SK-N-SH (cell line): ENCODE results near the gene TBC1D8. TPM values are rescaled to one million over a fixed set of nuclear protein-coding genes. Genes with fewer than 3 reads are reported as not detected.
"Not testable (repeated sequence)": the region's sequence is repeated elsewhere in the genome, so short reads cannot be mapped to it uniquely, and the experiment has no call there.

ENCODE experiments used
- CTCF ChIA-PET: fragments of 300-600, 350-600 bp; formaldehyde crosslinking; extraction: SDS; loops from one replicate; lab custom pipeline; 2021; lab: Yijun Ruan, JAX
- POLR2A ChIA-PET: fragments of 350-600 bp; sonication (Branson Sonifier 250); formaldehyde crosslinking; extraction: SDS; loops from one replicate; lab custom pipeline; 2020; ENCODE audit warnings: antibody characterized with exemption, inconsistent platforms; lab: Yijun Ruan, JAX
- DNase-seq: peaks from one replicate; pipeline ENCODE4 v3.0.0; 2012
- H2AFZ ChIP-seq: fragments of 200-600 bp; sonication (generic); 2 replicates; pipeline ENCODE4 v1.8.1; 2016; ENCODE audit warnings: antibody characterized with exemption, mild to moderate bottlenecking, low read depth
- H3F3A ChIP-seq: fragments of 200-600 bp; sonication (generic); replicated peaks from 2 replicates; pipeline ENCODE3; 2016; ENCODE audit warnings: antibody characterized with exemption, mild to moderate bottlenecking; ENCODE audit not compliant: insufficient read depth
- H3K27ac ChIP-seq, 2 experiments: fragments of 200-500 bp in 1 of 2; fragments of 200-600 bp in 1 of 2; sonication (Bioruptor generic) in 1 of 2; sonication (generic), shearing (Covaris generic) in 1 of 2; 2 replicates each; pipeline versions ENCODE4 v1.5.1 to v1.6.1; 2014 to 2016; ENCODE audit warnings: low read depth in 2 of 2, inconsistent platforms in 1 of 2, low read length in 1 of 2, mild to moderate bottlenecking in 1 of 2, mixed read lengths in 1 of 2
- H3K27me3 ChIP-seq: fragments of 200-600 bp; sonication (generic), shearing (Covaris generic); 2 replicates; pipeline ENCODE4 v1.6.1; 2016; ENCODE audit warnings: mixed run types; ENCODE audit not compliant: insufficient read depth
- H3K36me3 ChIP-seq, 2 experiments: fragments of 200-500 bp in 1 of 2; fragments of 200-600 bp in 1 of 2; sonication (Bioruptor generic) in 1 of 2; sonication (generic) in 1 of 2; replicated peaks in 1 of 2; 2 replicates each; pipeline versions ENCODE3 to v1.5.1; 2014 to 2016; ENCODE audit warnings: low read length in 1 of 2, mild to moderate bottlenecking in 1 of 2; ENCODE audit not compliant: insufficient read depth in 2 of 2, control insufficient read depth in 1 of 2
- H3K4me1 ChIP-seq, 2 experiments: fragments of 200-500 bp in 1 of 2; fragments of 200-600 bp in 1 of 2; sonication (Bioruptor generic) in 1 of 2; sonication (generic), shearing (Covaris generic) in 1 of 2; 2 replicates each; pipeline versions ENCODE4 v1.5.1 to v1.6.1; 2014 to 2016; ENCODE audit warnings: low read depth in 1 of 2, low read length in 1 of 2, mixed run types in 1 of 2; ENCODE audit not compliant: insufficient read depth in 2 of 2, control insufficient read depth in 1 of 2
- H3K4me2 ChIP-seq: fragments of 200-600 bp; sonication (generic), shearing (Covaris generic); 2 replicates; pipeline ENCODE4 v1.6.1; 2017; ENCODE audit warnings: mixed run types
- H3K4me3 ChIP-seq, 2 experiments: fragments of 200-500 bp in 1 of 2; fragments of 200-600 bp in 1 of 2; sonication (Bioruptor generic) in 1 of 2; sonication (generic), shearing (Covaris generic) in 1 of 2; 2 replicates each; pipeline versions ENCODE4 v1.5.1 to v1.8.1; 2014 to 2016; ENCODE audit warnings: low read depth in 2 of 2, inconsistent platforms in 1 of 2, low read length in 1 of 2, mild to moderate bottlenecking in 1 of 2, mixed read lengths in 1 of 2, moderate library complexity in 1 of 2
- H3K79me2 ChIP-seq: fragments of 200-600 bp; sonication (generic); 2 replicates; pipeline ENCODE4 v1.8.1; 2017; ENCODE audit warnings: mild to moderate bottlenecking; ENCODE audit not compliant: insufficient read depth
- H3K9ac ChIP-seq: fragments of 200-600 bp; sonication (generic); 2 replicates; pipeline ENCODE4 v1.6.1; 2017; ENCODE audit warnings: mixed run types
- H3K9me2 ChIP-seq: fragments of 200-600 bp; sonication (generic); 2 replicates; pipeline ENCODE4 v1.6.1; 2017; ENCODE audit warnings: mixed run types
- H3K9me3 ChIP-seq: fragments of 200-600 bp; sonication (generic); 2 replicates; pipeline ENCODE4 v1.6.1; 2017; ENCODE audit warnings: mixed run types, mild to moderate bottlenecking, moderate library complexity
- H4K20me1 ChIP-seq: fragments of 200-600 bp; sonication (generic); 2 replicates; pipeline ENCODE4 v1.6.1; 2017; ENCODE audit warnings: mild to moderate bottlenecking, mixed run types; ENCODE audit not compliant: insufficient read depth
- ELF1 ChIP-seq: IDR thresholded peaks from 2 replicates; pipeline ENCODE4 v1.4.0; 2012
- EP300 ChIP-seq, 2 experiments: IDR thresholded peaks; 2 replicates each; pipeline versions ENCODE4 v1.4.0 to v1.6.1; 2012; ENCODE audit warnings: borderline replicate concordance in 1 of 2, low read depth in 1 of 2, low read length in 1 of 2
- EZH2phosphoT487 ChIP-seq: fragments of 200-600 bp; sonication (generic); IDR thresholded peaks from 2 replicates; pipeline ENCODE4 v1.6.1; 2017; ENCODE audit warnings: low read depth, mixed run types, mild to moderate bottlenecking, antibody characterized with exemption, moderate library complexity, borderline replicate concordance
- NRF1 ChIP-seq: IDR thresholded peaks from 2 replicates; pipeline ENCODE4 v1.6.1; 2012; ENCODE audit warnings: low read depth, mild to moderate bottlenecking, low read length
- POLR2AphosphoS5 ChIP-seq: IDR thresholded peaks from 2 replicates; pipeline ENCODE4 v1.6.1; 2012; ENCODE audit warnings: low read depth, low read length
- RAD21 ChIP-seq: IDR thresholded peaks from 2 replicates; pipeline ENCODE4 v1.6.1; 2012; ENCODE audit warnings: mild to moderate bottlenecking, low read length
- RFX5 ChIP-seq: IDR thresholded peaks from 2 replicates; pipeline ENCODE4 v1.6.1; 2012; ENCODE audit warnings: mild to moderate bottlenecking, improper control_type of control experiment, low read length
- RXRA ChIP-seq: IDR thresholded peaks from 2 replicates; pipeline ENCODE4 v1.4.0; 2012; ENCODE audit warnings: low read depth, mild to moderate bottlenecking, borderline replicate concordance
- SMC3 ChIP-seq: IDR thresholded peaks from 2 replicates; pipeline ENCODE4 v1.6.1; 2012; ENCODE audit warnings: low read depth, low read length, improper control_type of control experiment
- TCF12 ChIP-seq: IDR thresholded peaks from 2 replicates; pipeline ENCODE4 v1.4.0; 2012
- WGBS: methylation state at CpG from one replicate; pipeline ENCODE4 v1.1.6; 2017; ENCODE audit warnings: low lambda C conversion rate; 5-methylcytosine and 5-hydroxymethylcytosine counted together
- polyA plus RNA-seq, 3 experiments: library from polyadenylated mRNA; depleted of rRNA; stranded (reverse); fragments of >200 nt; gene quantifications; 2 replicates each; pipeline ENCODE4 v1.2.3, GENCODE V29; 2012
- TF ChIP-seq, protein P1 (sequence below): IDR thresholded peaks from 2 replicates; pipeline ENCODE4; 2012
- TF ChIP-seq, protein P2 (sequence below): IDR thresholded peaks from 2 replicates; pipeline ENCODE4 v1.4.0; 2012; ENCODE audit warnings: low read depth, borderline replicate concordance
- TF ChIP-seq, protein P3 (sequence below): IDR thresholded peaks from 2 replicates; pipeline ENCODE4 v1.6.1; 2012; ENCODE audit warnings: mild to moderate bottlenecking, low read depth, low read length, moderate library complexity
- TF ChIP-seq, protein P4 (sequence below): IDR thresholded peaks from 2 replicates; pipeline ENCODE4 v1.4.0; 2012; ENCODE audit warnings: low read depth
- TF ChIP-seq, protein P5 (sequence below): IDR thresholded peaks from 2 replicates; pipeline ENCODE4 v1.4.0; 2012; ENCODE audit warnings: low read depth, borderline replicate concordance

TBC1D8 gene
- polyA plus RNA-seq, 1 of the 3 experiments (the other 2 are of a cell fraction): 5.3 TPM

DNA sequence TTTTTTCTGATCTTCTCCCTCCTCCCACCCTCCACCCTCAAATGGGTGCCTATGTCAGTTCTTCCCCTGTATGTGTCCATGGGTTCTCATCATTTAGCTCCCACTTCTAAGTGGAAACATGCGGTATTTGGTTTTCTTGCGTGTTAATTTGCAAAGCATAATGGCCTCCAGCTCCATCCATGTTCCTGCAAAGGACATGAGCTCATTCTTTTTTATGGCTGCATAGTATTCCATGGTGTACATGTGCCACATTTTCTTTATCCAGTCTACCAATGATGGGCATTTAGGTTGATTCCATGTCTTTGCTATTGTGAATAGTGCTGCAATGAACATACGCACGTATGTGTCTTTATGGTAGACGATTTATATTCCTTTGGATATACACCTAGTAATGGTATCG, 100.3 kb downstream of the TBC1D8 start:
- H3F3A ChIP-seq, H3K9ac ChIP-seq, H3K4me3 ChIP-seq, H3K79me2 ChIP-seq, H2AFZ ChIP-seq, DNase-seq, POLR2A ChIA-PET, H3K36me3 ChIP-seq, H3K27ac ChIP-seq, H3K9me3 ChIP-seq, H3K4me2 ChIP-seq, H3K27me3 ChIP-seq, H3K4me1 ChIP-seq, H4K20me1 ChIP-seq, H3K9me2 ChIP-seq: not testable (repeated sequence)
- 95% methylated on average over 6 of the region's 6 CpGs for WGBS
- CTCF ChIA-PET: interaction anchor here (0.7 to 1.6 kb wide), 3 partner anchors 10 to 102 kb away, joined by 3 to 5 read pairs (median 3); no protein-coding TSS in a partner anchor

DNA sequence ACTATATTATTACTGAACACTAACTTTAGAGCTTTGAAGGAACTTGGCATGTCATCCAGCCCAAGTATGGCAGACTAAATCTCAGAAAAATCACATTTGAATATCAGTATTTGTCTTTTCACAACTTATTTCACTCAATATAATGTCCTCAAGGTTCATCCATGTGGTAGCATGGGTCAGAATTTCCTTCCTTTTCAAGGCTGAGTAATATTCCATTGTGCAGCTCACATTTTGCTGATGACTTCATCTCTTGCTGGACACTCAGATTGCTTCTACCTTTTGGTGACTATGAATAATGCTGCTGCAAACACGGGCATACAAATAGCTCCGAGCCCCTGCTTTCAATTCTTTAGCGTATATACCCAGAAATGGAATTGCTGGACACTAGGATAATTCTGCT, 102.4 kb downstream of the TBC1D8 start:
- Histone ChIP-seq H3K4me2 (no peak overlapping the region), H3K9ac (no peak overlapping the region), H3F3A (no peaks in the 10 kb centered on the region), H4K20me1 (no peaks in the 10 kb centered on the region), H3K36me3 (no peaks in the 10 kb centered on the region), H3K9me2 (no peaks in the 10 kb centered on the region), H3K4me1 (peaks cover 0 to 6% of the 10 kb centered on the region in 2 experiments; a peak in 1 of 4 replicates), H3K9me3 (no peaks in the 10 kb centered on the region), H3K27me3 (no peaks in the 10 kb centered on the region), H3K4me3 (no peak overlapping the region), H3K79me2 (no peaks in the 10 kb centered on the region), H2AFZ (no peak overlapping the region)
- ChIA-PET POLR2A (no interaction called here), CTCF (interaction anchor here (1.3 to 1.5 kb wide), 3 partner anchors 12 to 156 kb away, joined by 3 to 8 read pairs (median 4); no protein-coding TSS in a partner anchor)
- DNase-seq: no peak
- WGBS: 60% methylated on average over 3 of the region's 3 CpGs
- TF ChIP-seq, protein P1, sequence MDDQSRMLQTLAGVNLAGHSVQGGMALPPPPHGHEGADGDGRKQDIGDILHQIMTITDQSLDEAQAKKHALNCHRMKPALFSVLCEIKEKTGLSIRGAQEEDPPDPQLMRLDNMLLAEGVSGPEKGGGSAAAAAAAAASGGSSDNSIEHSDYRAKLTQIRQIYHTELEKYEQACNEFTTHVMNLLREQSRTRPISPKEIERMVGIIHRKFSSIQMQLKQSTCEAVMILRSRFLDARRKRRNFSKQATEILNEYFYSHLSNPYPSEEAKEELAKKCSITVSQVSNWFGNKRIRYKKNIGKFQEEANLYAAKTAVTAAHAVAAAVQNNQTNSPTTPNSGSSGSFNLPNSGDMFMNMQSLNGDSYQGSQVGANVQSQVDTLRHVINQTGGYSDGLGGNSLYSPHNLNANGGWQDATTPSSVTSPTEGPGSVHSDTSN: no peak
- TF ChIP-seq SMC3 (no peak), ELF1 (no peak), TCF12 (no peak)
- TF ChIP-seq, protein P2, sequence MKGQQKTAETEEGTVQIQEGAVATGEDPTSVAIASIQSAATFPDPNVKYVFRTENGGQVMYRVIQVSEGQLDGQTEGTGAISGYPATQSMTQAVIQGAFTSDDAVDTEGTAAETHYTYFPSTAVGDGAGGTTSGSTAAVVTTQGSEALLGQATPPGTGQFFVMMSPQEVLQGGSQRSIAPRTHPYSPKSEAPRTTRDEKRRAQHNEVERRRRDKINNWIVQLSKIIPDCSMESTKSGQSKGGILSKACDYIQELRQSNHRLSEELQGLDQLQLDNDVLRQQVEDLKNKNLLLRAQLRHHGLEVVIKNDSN: no peak
- TF ChIP-seq, all 33 proteins: peak for 0
- H3K27ac ChIP-seq: no peak overlapping the region

DNA sequence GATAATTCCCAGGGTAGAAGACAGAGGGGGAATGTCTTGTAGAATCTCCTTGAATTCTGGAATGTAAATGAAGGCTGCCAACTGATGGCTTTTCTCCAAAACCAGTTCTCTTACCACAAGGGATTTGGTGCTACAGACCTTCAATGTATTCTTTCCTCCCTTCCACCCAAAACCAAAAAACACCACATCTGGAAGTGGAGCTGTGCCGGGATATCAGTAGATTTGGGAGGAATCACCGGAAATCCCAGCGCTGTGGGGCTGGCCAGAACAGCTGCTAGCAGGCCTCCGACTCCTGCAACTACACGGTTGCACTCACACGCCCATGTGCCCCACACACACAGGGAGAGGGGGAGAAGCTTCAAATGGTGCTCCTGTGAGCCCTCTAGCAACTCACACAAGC, 103.4 kb downstream of the TBC1D8 start:
- DNase-seq: no peak
- H3K9ac ChIP-seq: no peak overlapping the region
- H3F3A ChIP-seq: no peaks in the 10 kb centered on the region
- H3K27ac ChIP-seq: no peak overlapping the region
- no peaks in the 10 kb centered on the region for H3K9me2 ChIP-seq
- no peaks in the 10 kb centered on the region for H3K79me2 ChIP-seq
- no peak overlapping the region for H2AFZ ChIP-seq
- H4K20me1 ChIP-seq: no peaks in the 10 kb centered on the region
- H3K4me2 ChIP-seq: no peak overlapping the region
- ChIA-PET CTCF (interaction anchor here (1.3 to 3.8 kb wide), 2 partner anchors 11 to 73 kb away, joined by 3 to 25 read pairs; no protein-coding TSS in a partner anchor), POLR2A (no interaction called here)
- no peaks in the 10 kb centered on the region for H3K9me3 ChIP-seq
- H3K4me1 ChIP-seq: peaks cover 0 to 7% of the 10 kb centered on the region in 2 experiments; a peak in 1 of 4 replicates
- 94% methylated on average over 6 of the region's 6 CpGs for WGBS
- H3K4me3 ChIP-seq: no peak overlapping the region
- H3K27me3 ChIP-seq: no peaks in the 10 kb centered on the region
- no peaks in the 10 kb centered on the region for H3K36me3 ChIP-seq
- TF ChIP-seq EZH2phosphoT487 (no peak), RXRA (no peak), EP300 (IDR thresholded peaks at IDR 0.05; ENCODE audit: borderline replicate concordance in 1 of 2, low read depth in 1 of 2, low read length in 1 of 2) (no peak), NRF1 (no peak), POLR2AphosphoS5 (no peak), RFX5 (no peak), RAD21 (no peak)
- TF ChIP-seq, protein P3, sequence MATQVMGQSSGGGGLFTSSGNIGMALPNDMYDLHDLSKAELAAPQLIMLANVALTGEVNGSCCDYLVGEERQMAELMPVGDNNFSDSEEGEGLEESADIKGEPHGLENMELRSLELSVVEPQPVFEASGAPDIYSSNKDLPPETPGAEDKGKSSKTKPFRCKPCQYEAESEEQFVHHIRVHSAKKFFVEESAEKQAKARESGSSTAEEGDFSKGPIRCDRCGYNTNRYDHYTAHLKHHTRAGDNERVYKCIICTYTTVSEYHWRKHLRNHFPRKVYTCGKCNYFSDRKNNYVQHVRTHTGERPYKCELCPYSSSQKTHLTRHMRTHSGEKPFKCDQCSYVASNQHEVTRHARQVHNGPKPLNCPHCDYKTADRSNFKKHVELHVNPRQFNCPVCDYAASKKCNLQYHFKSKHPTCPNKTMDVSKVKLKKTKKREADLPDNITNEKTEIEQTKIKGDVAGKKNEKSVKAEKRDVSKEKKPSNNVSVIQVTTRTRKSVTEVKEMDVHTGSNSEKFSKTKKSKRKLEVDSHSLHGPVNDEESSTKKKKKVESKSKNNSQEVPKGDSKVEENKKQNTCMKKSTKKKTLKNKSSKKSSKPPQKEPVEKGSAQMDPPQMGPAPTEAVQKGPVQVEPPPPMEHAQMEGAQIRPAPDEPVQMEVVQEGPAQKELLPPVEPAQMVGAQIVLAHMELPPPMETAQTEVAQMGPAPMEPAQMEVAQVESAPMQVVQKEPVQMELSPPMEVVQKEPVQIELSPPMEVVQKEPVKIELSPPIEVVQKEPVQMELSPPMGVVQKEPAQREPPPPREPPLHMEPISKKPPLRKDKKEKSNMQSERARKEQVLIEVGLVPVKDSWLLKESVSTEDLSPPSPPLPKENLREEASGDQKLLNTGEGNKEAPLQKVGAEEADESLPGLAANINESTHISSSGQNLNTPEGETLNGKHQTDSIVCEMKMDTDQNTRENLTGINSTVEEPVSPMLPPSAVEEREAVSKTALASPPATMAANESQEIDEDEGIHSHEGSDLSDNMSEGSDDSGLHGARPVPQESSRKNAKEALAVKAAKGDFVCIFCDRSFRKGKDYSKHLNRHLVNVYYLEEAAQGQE: no peak
- TF ChIP-seq, protein P4, sequence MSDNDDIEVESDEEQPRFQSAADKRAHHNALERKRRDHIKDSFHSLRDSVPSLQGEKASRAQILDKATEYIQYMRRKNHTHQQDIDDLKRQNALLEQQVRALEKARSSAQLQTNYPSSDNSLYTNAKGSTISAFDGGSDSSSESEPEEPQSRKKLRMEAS: no peak
- TF ChIP-seq, protein P5, sequence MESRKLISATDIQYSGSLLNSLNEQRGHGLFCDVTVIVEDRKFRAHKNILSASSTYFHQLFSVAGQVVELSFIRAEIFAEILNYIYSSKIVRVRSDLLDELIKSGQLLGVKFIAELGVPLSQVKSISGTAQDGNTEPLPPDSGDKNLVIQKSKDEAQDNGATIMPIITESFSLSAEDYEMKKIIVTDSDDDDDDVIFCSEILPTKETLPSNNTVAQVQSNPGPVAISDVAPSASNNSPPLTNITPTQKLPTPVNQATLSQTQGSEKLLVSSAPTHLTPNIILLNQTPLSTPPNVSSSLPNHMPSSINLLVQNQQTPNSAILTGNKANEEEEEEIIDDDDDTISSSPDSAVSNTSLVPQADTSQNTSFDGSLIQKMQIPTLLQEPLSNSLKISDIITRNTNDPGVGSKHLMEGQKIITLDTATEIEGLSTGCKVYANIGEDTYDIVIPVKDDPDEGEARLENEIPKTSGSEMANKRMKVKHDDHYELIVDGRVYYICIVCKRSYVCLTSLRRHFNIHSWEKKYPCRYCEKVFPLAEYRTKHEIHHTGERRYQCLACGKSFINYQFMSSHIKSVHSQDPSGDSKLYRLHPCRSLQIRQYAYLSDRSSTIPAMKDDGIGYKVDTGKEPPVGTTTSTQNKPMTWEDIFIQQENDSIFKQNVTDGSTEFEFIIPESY: no peak
